HepG2 (cell line): Measurements from ENCODE around the gene PLPPR3. TPM values are rescaled to one million over a fixed set of nuclear protein-coding genes. Genes with fewer than 3 reads are reported as not detected.

Experiments
- ATAC-seq: fragments of 200-7000 bp; cut with Tn5 transposase; 3 replicates; pipeline ENCODE4 v1.9.1; 2020; ENCODE audit warnings: mild to moderate bottlenecking, moderate library complexity
- BruUV-seq: library from RNA; stranded (reverse); fragments of 400-500 nt; replicated peaks from 2 replicates; lab custom pipeline; 2021; lab: Mats Ljungman, UMichigan
- CTCF ChIA-PET: fragments of 300-600 bp; formaldehyde crosslinking; extraction: SDS; loops from one replicate; lab custom pipeline; 2021; ENCODE audit warnings: low total read pairs, inconsistent platforms, low intra/inter-chr PET ratio; lab: Yijun Ruan, JAX
- POLR2A ChIA-PET: fragments of 350-600 bp; sonication (Branson Sonifier 250); formaldehyde crosslinking; loops from one replicate; lab custom pipeline; 2020; ENCODE audit warnings: antibody characterized with exemption, inconsistent platforms; lab: Yijun Ruan, JAX
- DNase-seq: peaks from one replicate; pipeline ENCODE4 v3.0.0-alpha.2; 2015; ENCODE audit warnings: low spot score
- FAIRE-seq: peaks from 3 replicates; lab custom pipeline; 2011; peaks lifted over from hg19 to GRCh38; lab: Jason Lieb, UNC
- H2AFZ ChIP-seq: one replicate; pipeline ENCODE4 v1.6.1; 2011; ENCODE audit warnings: low read length, inconsistent platforms
- H3K27ac ChIP-seq: fragments of 300-600 bp; 3 replicates; pipeline ENCODE4 v1.8.0; 2011; ENCODE audit warnings: mixed run types, mild to moderate bottlenecking, mixed read lengths, low read length, inconsistent platforms; ENCODE audit not compliant: insufficient read depth; ENCODE audit errors: extremely low read length
- H3K27me3 ChIP-seq, 2 experiments: fragments of 200-600 bp in 1 of 2; 2 replicates in 1 of 2; 3 replicates in 1 of 2; pipeline versions ENCODE4 v1.6.0 to v1.8.0; 2011; ENCODE audit warnings: low read length in 2 of 2, mild to moderate bottlenecking in 2 of 2, moderate library complexity in 2 of 2, inconsistent platforms in 1 of 2; ENCODE audit not compliant: insufficient read depth in 2 of 2, control insufficient read depth in 1 of 2
- H3K36me3 ChIP-seq, 2 experiments: fragments of 200-600 bp in 1 of 2; replicated peaks in 1 of 2; 2 replicates in 1 of 2; 3 replicates in 1 of 2; pipeline versions ENCODE4 v1.5.1 to v1.8.0; 2011; ENCODE audit warnings: low read length in 2 of 2, inconsistent platforms in 1 of 2; ENCODE audit not compliant: insufficient read depth in 2 of 2, control insufficient read depth in 1 of 2
- H3K4me1 ChIP-seq: 2 replicates; pipeline ENCODE4 v1.5.1; 2012; ENCODE audit warnings: low read length, inconsistent platforms; ENCODE audit not compliant: insufficient read depth
- H3K4me2 ChIP-seq: 2 replicates; pipeline ENCODE4 v1.6.0; 2011; ENCODE audit warnings: low read depth, low read length, inconsistent platforms
- H3K4me3 ChIP-seq, 3 experiments: fragments of 200-600 bp in 1 of 3; sonication (generic), shearing (Covaris generic) in 1 of 3; replicated peaks in 1 of 3; 2 replicates each; pipeline ENCODE4 v1.5.1; 2011 to 2016; ENCODE audit warnings: low read length in 3 of 3, inconsistent platforms in 2 of 3, low read depth in 2 of 3, mild to moderate bottlenecking in 2 of 3, control low read depth in 1 of 3, mixed read lengths in 1 of 3; ENCODE audit not compliant: insufficient read depth in 1 of 3
- H3K79me2 ChIP-seq: one replicate; pipeline ENCODE4 v1.6.1; 2011; ENCODE audit warnings: low read length, inconsistent platforms; ENCODE audit not compliant: insufficient read depth
- H3K9ac ChIP-seq: 2 replicates; pipeline ENCODE4 v1.6.0; 2011; ENCODE audit warnings: mild to moderate bottlenecking, low read depth, low read length, inconsistent platforms; ENCODE audit not compliant: insufficient read depth
- H3K9me3 ChIP-seq: 2 replicates; pipeline ENCODE4 v1.5.1; 2012; ENCODE audit warnings: mild to moderate bottlenecking, low read length
- H4K20me1 ChIP-seq: 2 replicates; pipeline ENCODE4 v1.6.0; 2011; ENCODE audit warnings: inconsistent platforms, mild to moderate bottlenecking, low read length, moderate library complexity; ENCODE audit not compliant: insufficient read depth
- HDAC2 ChIP-seq: sonication (generic); formaldehyde crosslinking; IDR thresholded peaks from 2 replicates; pipeline ENCODE4 v1.4.0; 2020; ENCODE audit warnings: missing genetic modification reagents
- IRF2 ChIP-seq: IDR thresholded peaks from 2 replicates; pipeline ENCODE4 v1.6.1; 2018; ENCODE audit warnings: missing genetic modification reagents, missing compliant biosample characterization
- KLF12 ChIP-seq: sonication (generic); formaldehyde crosslinking; IDR thresholded peaks from 2 replicates; pipeline ENCODE4 v1.4.0; 2020; ENCODE audit warnings: missing genetic modification reagents, borderline replicate concordance
- NPAS2 ChIP-seq: sonication (generic); formaldehyde crosslinking; IDR thresholded peaks from 2 replicates; pipeline ENCODE4 v1.8.0; 2022; ENCODE audit warnings: mild to moderate bottlenecking, missing genetic modification reagents, borderline replicate concordance
- NR1H2 ChIP-seq: sonication (generic); formaldehyde crosslinking; IDR thresholded peaks from 2 replicates; pipeline ENCODE4 v1.8.1; 2022; ENCODE audit warnings: low read depth, missing genetic modification reagents, borderline replicate concordance
- RCOR2 ChIP-seq: IDR thresholded peaks from 2 replicates; pipeline ENCODE4 v1.6.1; 2016; ENCODE audit warnings: missing biosample characterization, missing genetic modification reagents
- SRF ChIP-seq: IDR thresholded peaks from 2 replicates; pipeline ENCODE4 v1.6.1; 2011; ENCODE audit warnings: mild to moderate bottlenecking, low read depth, low read length, moderate library complexity
- TGIF2 ChIP-seq: IDR thresholded peaks from 2 replicates; pipeline ENCODE4 v1.6.1; 2016; ENCODE audit warnings: control low read depth, missing compliant biosample characterization
- TOE1 ChIP-seq: sonication (generic); formaldehyde crosslinking; IDR thresholded peaks from 2 replicates; pipeline ENCODE4 v1.4.0; 2020; ENCODE audit warnings: mild to moderate bottlenecking, missing genetic modification reagents
- YEATS2 ChIP-seq: sonication (generic); formaldehyde crosslinking; IDR thresholded peaks from 2 replicates; pipeline ENCODE4 v1.4.0; 2020; ENCODE audit warnings: missing genetic modification reagents, borderline replicate concordance
- ZNF124 ChIP-seq: sonication (generic); formaldehyde crosslinking; IDR thresholded peaks from 2 replicates; pipeline ENCODE4 v1.4.0; 2020; ENCODE audit warnings: missing genetic modification reagents
- ZNF234 ChIP-seq: sonication (generic); formaldehyde crosslinking; conservative IDR thresholded peaks from 2 replicates; pipeline ENCODE4 v1.5.1; 2020; ENCODE audit warnings: mild to moderate bottlenecking, missing genetic modification reagents
- ZNF563 ChIP-seq: sonication (generic); formaldehyde crosslinking; IDR thresholded peaks from 2 replicates; pipeline ENCODE4 v1.8.0; 2022; ENCODE audit warnings: mild to moderate bottlenecking, moderate library complexity, missing genetic modification reagents
- ZNF746 ChIP-seq: sonication (generic); formaldehyde crosslinking; IDR thresholded peaks from 2 replicates; pipeline ENCODE4 v1.8.0; 2022; ENCODE audit warnings: mild to moderate bottlenecking, missing genetic modification reagents
- ZNF83 ChIP-seq: sonication (generic); formaldehyde crosslinking; IDR thresholded peaks from 2 replicates; pipeline ENCODE4 v1.4.0; 2020; ENCODE audit warnings: missing genetic modification reagents, mild to moderate bottlenecking, borderline replicate concordance
- ZSCAN20 ChIP-seq: sonication (generic); formaldehyde crosslinking; IDR thresholded peaks from 2 replicates; pipeline ENCODE4 v1.4.0; 2020; ENCODE audit warnings: missing genetic modification reagents, mild to moderate bottlenecking, borderline replicate concordance
- ZSCAN31 ChIP-seq: sonication (generic); formaldehyde crosslinking; IDR thresholded peaks from 2 replicates; pipeline ENCODE4 v1.5.0; 2020; ENCODE audit warnings: low read depth, mild to moderate bottlenecking, missing genetic modification reagents
- WGBS: methylation state at CpG from one replicate; pipeline ENCODE4 v1.1.6; 2017; ENCODE audit warnings: low lambda C conversion rate; 5-methylcytosine and 5-hydroxymethylcytosine counted together
- in situ Hi-C: cut with HindIII; loops from 2 replicates; pipeline ENCODE4 v1.10.0; 2017; ENCODE audit warnings: low pct_unique_long_range_greater_than_20kb; ENCODE audit not compliant: extremely low pct_ligation_motif_present
- intact Hi-C: fragments of 100-400 bp; cut with micrococcal nuclease; formaldehyde crosslinking; loops from one replicate; pipeline ENCODE4 v1.10.0; 2022; ENCODE audit not compliant: unreplicated experiment
- polyA plus RNA-seq, 8 experiments: library from polyadenylated mRNA; depleted of rRNA in 3 of 8; stranded (reverse) in 7 of 8; unstranded in 1 of 8; fragments of >200 nt; fragmentation: Illumina TruSeq in 4 of 8; extraction: Trizol in 4 of 8; gene quantifications; 2 replicates each; pipeline versions ENCODE4 v1.2.1 to v1.2.3, GENCODE V29; 2011 to 2016; ENCODE audit warnings: low read depth in 4 of 8, missing spikeins in 1 of 8, mixed read lengths in 1 of 8; ENCODE audit not compliant: insufficient read depth in 1 of 8
- total RNA-seq, 5 experiments: library from RNA; depleted of rRNA; stranded (reverse); fragments of >200 nt; fragmentation: Illumina TruSeq; extraction: Trizol; gene quantifications; 2 replicates each; pipeline ENCODE4 v1.2.3, GENCODE V29; 2016; ENCODE audit warnings: low read depth in 1 of 5
- TF ChIP-seq, protein P1 (sequence below): sonication (generic); formaldehyde crosslinking; IDR thresholded peaks from 2 replicates; pipeline ENCODE4 v1.4.0; 2020; ENCODE audit warnings: missing genetic modification reagents
- TF ChIP-seq, protein P2 (sequence below): sonication (generic); formaldehyde crosslinking; IDR thresholded peaks from 2 replicates; pipeline ENCODE4 v1.4.0; 2020; ENCODE audit warnings: missing genetic modification reagents
- TF ChIP-seq, protein P3 (sequence below): sonication (generic); formaldehyde crosslinking; IDR thresholded peaks from 2 replicates; pipeline ENCODE4 v1.4.0; 2020; ENCODE audit warnings: low read depth, missing genetic modification reagents

PLPPR3 gene
- total and polyA plus RNA-seq, 2 of the 13 experiments (the other 11 are each of a cell fraction or from before 2014, with no cell fraction given) = 0.07 to 0.16 TPM

DNA sequence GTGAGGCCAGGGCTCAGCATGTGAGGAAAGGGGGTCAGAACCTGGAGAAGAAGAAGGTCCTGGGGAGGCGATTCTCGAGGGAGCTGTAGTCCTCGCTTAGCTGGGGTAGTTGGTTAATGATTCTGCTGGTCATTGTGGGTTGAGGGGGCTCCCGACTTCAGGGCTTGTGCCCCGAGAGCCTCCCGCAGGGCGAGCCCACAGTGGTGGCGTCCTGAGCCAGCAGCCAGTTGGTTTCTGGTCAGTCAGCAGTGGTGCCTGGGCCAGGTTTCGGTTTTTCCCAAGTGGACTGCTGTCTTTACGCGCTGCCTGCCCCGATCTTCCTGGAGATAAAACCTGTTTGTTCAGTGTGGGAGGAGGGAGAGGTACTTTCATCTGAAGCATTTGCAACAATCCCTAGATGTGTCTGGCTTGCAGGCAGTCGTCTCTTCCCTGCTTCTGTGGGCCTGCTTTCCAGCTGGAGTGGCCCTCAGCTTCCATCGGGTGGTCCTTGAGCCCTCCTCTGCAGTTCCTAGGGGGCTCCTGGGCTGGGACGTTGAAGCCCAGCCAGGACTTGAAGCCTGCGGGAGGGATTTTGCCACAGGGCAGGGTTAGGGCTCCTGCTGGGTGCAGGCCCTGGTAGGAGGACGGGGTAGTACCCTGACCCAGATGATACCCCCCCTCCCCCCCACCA lies 21.3 kb downstream of the PLPPR3 start:
- 8% methylated on average over 6 of the region's 17 CpGs for WGBS
- Histone ChIP-seq H2AFZ (no peak overlapping the region), H3K79me2 (peaks cover 75% of the 10 kb centered on the region), H3K4me2 (peak overlapping the region; percentile 89), H3K9ac (peak overlapping the region; percentile 99), H3K4me1 (peaks cover 44% of the 10 kb centered on the region), H4K20me1 (peaks cover 73% of the 10 kb centered on the region), H3K27ac (peak overlapping the region; percentile 45), H3K36me3 (peaks cover 32 to 54% of the 10 kb centered on the region in 2 experiments; a peak in 4 of 5 replicates), H3K27me3 (no peaks in the 10 kb centered on the region; a peak in 1 of 5 replicates), H3K4me3 (peak overlapping the region; percentile 48 to 96 (median 96)), H3K9me3 (no peaks in the 10 kb centered on the region)
- ChIA-PET POLR2A (no interaction called here), CTCF (no interaction called here)
- no TSS peak for BruUV-seq
- ATAC-seq (no peak; the same call in 1 of the 3 replicates), FAIRE-seq (peak; percentile 93), DNase-seq (peak; percentile 70)
- in situ Hi-C loops (no loop called here), intact Hi-C loops (no loop called here)
- no peak for TF ChIP-seq NR1H2 (CRISPR knock-in tag)
- TF ChIP-seq TOE1 (CRISPR knock-in tag) = no peak
- no peak for TF ChIP-seq ZNF124 (CRISPR knock-in tag)
- TF ChIP-seq SRF = no peak
- TF ChIP-seq, protein P1, sequence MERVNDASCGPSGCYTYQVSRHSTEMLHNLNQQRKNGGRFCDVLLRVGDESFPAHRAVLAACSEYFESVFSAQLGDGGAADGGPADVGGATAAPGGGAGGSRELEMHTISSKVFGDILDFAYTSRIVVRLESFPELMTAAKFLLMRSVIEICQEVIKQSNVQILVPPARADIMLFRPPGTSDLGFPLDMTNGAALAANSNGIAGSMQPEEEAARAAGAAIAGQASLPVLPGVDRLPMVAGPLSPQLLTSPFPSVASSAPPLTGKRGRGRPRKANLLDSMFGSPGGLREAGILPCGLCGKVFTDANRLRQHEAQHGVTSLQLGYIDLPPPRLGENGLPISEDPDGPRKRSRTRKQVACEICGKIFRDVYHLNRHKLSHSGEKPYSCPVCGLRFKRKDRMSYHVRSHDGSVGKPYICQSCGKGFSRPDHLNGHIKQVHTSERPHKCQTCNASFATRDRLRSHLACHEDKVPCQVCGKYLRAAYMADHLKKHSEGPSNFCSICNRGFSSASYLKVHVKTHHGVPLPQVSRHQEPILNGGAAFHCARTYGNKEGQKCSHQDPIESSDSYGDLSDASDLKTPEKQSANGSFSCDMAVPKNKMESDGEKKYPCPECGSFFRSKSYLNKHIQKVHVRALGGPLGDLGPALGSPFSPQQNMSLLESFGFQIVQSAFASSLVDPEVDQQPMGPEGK (CRISPR knock-in tag) = peak; percentile 55; the same call in 1 of the 2 replicates
- TF ChIP-seq ZNF563 = no peak
- TF ChIP-seq HDAC2 (CRISPR knock-in tag) = peak; percentile 50; the same call in 1 of the 2 replicates
- TF ChIP-seq ZSCAN31 (CRISPR knock-in tag) = no peak
- no peak for TF ChIP-seq ZNF746 (CRISPR knock-in tag)
- no peak for TF ChIP-seq ZSCAN20 (CRISPR knock-in tag)
- TF ChIP-seq TGIF2 = no peak
- TF ChIP-seq RCOR2 (CRISPR knock-in tag) = no peak
- 0 out of 2 replicates have a peak, but pooled peaks have one; percentile 36 for TF ChIP-seq NPAS2
- TF ChIP-seq, protein P2, sequence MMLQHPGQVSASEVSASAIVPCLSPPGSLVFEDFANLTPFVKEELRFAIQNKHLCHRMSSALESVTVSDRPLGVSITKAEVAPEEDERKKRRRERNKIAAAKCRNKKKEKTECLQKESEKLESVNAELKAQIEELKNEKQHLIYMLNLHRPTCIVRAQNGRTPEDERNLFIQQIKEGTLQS (CRISPR knock-in tag) = 0 out of 2 replicates have a peak, but pooled peaks have one; percentile 18
- no peak for TF ChIP-seq KLF12 (CRISPR knock-in tag)
- TF ChIP-seq, protein P3, sequence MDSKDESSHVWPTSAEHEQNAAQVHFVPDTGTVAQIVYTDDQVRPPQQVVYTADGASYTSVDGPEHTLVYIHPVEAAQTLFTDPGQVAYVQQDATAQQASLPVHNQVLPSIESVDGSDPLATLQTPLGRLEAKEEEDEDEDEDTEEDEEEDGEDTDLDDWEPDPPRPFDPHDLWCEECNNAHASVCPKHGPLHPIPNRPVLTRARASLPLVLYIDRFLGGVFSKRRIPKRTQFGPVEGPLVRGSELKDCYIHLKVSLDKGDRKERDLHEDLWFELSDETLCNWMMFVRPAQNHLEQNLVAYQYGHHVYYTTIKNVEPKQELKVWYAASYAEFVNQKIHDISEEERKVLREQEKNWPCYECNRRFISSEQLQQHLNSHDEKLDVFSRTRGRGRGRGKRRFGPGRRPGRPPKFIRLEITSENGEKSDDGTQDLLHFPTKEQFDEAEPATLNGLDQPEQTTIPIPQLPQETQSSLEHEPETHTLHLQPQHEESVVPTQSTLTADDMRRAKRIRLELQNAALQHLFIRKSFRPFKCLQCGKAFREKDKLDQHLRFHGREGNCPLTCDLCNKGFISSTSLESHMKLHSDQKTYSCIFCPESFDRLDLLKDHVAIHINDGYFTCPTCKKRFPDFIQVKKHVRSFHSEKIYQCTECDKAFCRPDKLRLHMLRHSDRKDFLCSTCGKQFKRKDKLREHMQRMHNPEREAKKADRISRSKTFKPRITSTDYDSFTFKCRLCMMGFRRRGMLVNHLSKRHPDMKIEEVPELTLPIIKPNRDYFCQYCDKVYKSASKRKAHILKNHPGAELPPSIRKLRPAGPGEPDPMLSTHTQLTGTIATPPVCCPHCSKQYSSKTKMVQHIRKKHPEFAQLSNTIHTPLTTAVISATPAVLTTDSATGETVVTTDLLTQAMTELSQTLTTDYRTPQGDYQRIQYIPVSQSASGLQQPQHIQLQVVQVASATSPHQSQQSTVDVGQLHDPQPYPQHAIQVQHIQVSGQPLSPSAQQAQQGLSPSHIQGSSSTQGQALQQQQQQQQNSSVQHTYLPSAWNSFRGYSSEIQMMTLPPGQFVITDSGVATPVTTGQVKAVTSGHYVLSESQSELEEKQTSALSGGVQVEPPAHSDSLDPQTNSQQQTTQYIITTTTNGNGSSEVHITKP (CRISPR knock-in tag) = 0 out of 2 replicates have a peak, but pooled peaks have one; percentile 22
- TF ChIP-seq ZNF83 (CRISPR knock-in tag) = no peak
- TF ChIP-seq IRF2 (CRISPR knock-in tag) = no peak
- TF ChIP-seq YEATS2 (CRISPR knock-in tag) = no peak
- TF ChIP-seq ZNF234 (CRISPR knock-in tag) = no peak
